ENCODE data around the gene EN1.

EN1 gene

GRCh38 chr2:118835746-118836410 is 11.6 kb downstream of the EN1 start:
- H3K4me3 ChIP-seq (replicated peaks; ENCODE audit: low read depth, low read length), result peak overlapping the region; percentile 35
- no peak for TF ChIP-seq CTCF (IDR thresholded peaks at IDR 0.05; ENCODE audit: low read length, missing control alignments)
- DNase-seq (ENCODE audit: low read depth), result no peak

DNA sequence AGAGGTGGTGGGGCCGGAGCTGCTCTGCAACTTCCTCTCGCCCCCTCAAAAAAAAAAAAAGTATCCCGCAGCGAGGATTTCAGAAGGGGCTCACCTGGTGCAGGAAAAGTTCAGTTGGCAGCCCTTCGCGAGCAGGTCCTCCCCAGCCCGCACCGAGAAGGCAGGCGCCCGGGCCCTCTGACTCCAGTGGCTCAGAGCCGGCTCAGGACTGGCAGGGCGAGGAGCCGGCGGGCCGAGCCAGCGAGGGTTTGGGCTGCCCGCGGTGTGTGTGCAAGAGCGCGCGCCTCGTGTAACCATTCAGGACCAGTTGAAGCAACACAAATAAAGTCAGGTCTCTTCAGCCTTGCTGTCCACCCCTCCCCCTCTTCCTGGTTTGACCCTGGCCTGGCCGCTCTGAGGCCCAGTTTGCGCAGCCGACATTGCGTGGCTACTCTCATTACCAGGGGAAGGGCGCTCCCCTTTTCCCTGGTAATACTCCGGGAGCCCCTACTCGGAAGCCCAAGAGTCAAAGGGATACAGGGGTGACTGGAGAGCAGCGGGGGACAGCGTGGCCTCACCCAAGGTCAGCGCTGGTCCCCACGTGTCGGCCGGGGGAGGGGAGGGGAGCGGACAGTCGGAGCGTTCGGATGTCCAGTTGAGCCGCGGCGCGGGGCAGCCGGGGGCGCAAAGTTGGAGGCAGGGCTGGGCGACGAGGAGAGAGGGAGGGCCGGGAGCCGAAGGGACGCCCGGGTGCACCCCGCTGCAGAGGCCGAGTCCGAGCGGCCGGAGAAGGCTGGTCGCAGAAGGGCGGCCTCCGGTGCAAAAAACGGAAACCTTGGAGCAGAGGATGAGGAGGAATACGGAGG is 12.3 kb downstream of the EN1 start:
- H3K4me3 ChIP-seq (replicated peaks; ENCODE audit: low read depth, low read length), result peak overlapping the region; percentile 35
- no peak for DNase-seq (ENCODE audit: low read depth)
- TF ChIP-seq CTCF (IDR thresholded peaks at IDR 0.05; ENCODE audit: low read length, missing control alignments), result no peak

DNA sequence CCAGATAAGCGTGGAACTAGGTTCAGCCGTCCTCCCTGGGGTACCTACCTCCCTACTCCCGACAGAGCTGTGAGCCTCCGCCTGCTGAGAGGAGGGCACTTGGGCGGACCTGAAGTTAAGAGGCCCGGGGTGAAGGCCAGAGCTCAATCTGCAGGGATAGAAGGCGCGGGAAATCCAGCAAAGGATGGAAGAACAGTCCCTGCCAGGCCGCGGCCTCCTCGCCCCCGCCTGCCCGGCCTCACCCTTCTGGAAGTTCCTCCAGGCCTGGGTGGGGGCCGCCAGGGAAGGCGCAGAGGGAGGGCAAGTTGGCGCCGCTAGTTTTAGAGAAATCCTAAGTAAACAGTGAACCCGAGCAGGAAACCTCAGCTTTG is 13.0 kb downstream of the EN1 start:
- no peak for TF ChIP-seq CTCF (IDR thresholded peaks at IDR 0.05; ENCODE audit: low read length, missing control alignments)
- H3K4me3 ChIP-seq (replicated peaks; ENCODE audit: low read depth, low read length), result no peak overlapping the region
- no peak for DNase-seq (ENCODE audit: low read depth)

DNA sequence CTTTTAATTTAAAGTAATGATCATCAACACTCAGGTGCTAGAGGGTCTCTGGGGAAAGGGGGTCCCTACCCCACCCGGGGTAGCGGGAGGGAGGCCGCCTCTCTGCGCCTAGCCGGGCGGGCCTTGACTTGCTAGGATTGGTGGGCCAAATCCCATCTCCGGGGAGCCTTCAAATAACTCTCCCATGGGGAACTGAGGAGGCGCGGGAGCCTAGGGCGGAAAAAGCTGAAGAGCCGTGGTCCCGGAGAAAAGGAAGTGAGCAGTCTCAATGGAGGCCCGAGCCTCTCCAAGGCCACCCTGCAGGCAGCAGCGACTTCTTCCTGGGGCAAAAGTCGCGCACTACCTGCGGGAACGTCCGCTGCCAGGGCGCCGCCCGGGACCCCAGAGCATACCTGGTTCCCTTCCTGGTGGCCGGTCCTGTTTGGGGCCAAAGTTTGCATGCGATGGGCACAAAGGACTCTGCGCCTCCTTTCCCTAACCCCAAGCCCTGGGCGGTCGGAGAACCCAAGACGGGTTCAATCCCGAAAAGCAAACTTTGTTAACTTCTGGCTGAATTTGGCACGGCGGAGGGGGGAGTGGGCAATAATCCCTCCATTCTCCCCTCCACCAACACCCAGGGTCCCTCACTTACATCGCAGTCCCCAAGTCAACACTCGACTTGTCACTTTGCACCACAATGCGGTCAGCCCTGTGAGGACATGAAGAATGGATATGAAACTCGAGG is 13.6 kb downstream of the EN1 start:
- no peak for DNase-seq (ENCODE audit: low read depth)
- no peak for TF ChIP-seq CTCF (IDR thresholded peaks at IDR 0.05; ENCODE audit: low read length, missing control alignments)
- no peak overlapping the region for H3K4me3 ChIP-seq (replicated peaks; ENCODE audit: low read depth, low read length)

- H3K4me3 ChIP-seq (replicated peaks; ENCODE audit: low read depth, low read length), result no peak overlapping the region
- no peak for TF ChIP-seq CTCF (IDR thresholded peaks at IDR 0.05; ENCODE audit: low read length, missing control alignments)
- DNase-seq (ENCODE audit: low read depth), result no peak
These were observed 14.4 kb downstream of the EN1 start for GRCh38 chr2:118832791-118833715.

- TF ChIP-seq CTCF (IDR thresholded peaks at IDR 0.05; ENCODE audit: low read length, missing control alignments), result no peak
- no peak overlapping the region for H3K4me3 ChIP-seq (replicated peaks; ENCODE audit: low read depth, low read length)
- no peak for DNase-seq (ENCODE audit: low read depth)
These were observed 15.2 kb downstream of the EN1 start for GRCh38 chr2:118832071-118832790.
